Measurements from ENCODE around the gene PLA2G4F. TPM values are rescaled to one million over a fixed set of nuclear protein-coding genes. Genes with fewer than 3 reads are reported as not detected.

Gene PLA2G4F, protein sequence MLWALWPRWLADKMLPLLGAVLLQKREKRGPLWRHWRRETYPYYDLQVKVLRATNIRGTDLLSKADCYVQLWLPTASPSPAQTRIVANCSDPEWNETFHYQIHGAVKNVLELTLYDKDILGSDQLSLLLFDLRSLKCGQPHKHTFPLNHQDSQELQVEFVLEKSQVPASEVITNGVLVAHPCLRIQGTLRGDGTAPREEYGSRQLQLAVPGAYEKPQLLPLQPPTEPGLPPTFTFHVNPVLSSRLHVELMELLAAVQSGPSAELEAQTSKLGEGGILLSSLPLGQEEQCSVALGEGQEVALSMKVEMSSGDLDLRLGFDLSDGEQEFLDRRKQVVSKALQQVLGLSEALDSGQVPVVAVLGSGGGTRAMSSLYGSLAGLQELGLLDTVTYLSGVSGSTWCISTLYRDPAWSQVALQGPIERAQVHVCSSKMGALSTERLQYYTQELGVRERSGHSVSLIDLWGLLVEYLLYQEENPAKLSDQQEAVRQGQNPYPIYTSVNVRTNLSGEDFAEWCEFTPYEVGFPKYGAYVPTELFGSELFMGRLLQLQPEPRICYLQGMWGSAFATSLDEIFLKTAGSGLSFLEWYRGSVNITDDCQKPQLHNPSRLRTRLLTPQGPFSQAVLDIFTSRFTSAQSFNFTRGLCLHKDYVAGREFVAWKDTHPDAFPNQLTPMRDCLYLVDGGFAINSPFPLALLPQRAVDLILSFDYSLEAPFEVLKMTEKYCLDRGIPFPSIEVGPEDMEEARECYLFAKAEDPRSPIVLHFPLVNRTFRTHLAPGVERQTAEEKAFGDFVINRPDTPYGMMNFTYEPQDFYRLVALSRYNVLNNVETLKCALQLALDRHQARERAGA
- not detected in 2 replicates for total RNA-seq

DNA sequence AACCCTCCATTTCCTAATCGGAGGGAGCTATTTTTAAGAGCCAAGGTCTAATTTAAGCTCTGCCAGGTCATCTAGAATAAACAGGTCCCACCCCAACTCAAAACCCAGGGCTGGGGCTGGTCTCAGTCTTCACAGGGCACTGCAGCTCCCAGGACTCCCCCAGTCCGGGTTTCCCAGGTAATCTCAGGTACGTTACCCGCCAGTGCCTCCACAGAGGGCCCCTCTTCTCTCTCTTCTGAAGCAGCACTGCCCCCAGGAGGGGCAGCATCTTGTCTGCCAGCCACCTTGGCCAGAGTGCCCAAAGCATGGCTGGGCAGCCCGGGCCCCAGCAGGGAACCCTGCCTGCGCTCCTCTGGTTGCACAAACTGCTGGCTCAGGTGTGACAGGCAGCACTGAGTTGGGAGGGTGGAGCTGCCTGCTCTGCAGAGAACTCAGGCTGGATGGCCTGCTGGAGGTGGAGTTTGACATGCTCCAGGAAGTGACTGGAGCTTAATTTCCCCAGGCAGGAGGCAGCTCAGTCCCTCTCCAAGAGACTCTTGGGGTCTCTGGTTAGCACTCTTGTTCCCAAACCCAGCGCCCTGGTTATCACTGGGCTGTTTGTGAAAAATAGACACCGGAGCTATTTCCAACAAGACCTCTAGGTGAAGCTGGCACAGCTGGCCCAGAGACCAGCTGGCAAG is at the start of gene PLA2G4F:
Gene PLA2G4F (minus strand): TSS at position 394 of the 680 bp plus-strand sequence. CDS start 87 bp downstream, at position 307.
- Mint-ChIP-seq H3K27ac (no peak within 1 kb of the TSS), H3K4me1 (no peaks in the 10 kb centered on the region), H3K27me3 (no peaks in the 10 kb centered on the region), H3K4me3 (no peak within 1 kb of the TSS), H3K36me3 (ENCODE audit: low read depth) (peaks cover 29% of the 10 kb centered on the region), H3K9me3 (no peaks in the 10 kb centered on the region)
- no peak for ATAC-seq (ENCODE audit: low read depth)
- ChIA-PET POLR2A (no interaction called here), CTCF (no interaction called here)
- TF ChIP-seq, protein P1, sequence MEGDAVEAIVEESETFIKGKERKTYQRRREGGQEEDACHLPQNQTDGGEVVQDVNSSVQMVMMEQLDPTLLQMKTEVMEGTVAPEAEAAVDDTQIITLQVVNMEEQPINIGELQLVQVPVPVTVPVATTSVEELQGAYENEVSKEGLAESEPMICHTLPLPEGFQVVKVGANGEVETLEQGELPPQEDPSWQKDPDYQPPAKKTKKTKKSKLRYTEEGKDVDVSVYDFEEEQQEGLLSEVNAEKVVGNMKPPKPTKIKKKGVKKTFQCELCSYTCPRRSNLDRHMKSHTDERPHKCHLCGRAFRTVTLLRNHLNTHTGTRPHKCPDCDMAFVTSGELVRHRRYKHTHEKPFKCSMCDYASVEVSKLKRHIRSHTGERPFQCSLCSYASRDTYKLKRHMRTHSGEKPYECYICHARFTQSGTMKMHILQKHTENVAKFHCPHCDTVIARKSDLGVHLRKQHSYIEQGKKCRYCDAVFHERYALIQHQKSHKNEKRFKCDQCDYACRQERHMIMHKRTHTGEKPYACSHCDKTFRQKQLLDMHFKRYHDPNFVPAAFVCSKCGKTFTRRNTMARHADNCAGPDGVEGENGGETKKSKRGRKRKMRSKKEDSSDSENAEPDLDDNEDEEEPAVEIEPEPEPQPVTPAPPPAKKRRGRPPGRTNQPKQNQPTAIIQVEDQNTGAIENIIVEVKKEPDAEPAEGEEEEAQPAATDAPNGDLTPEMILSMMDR (IDR thresholded peaks at IDR 0.05), result no peak
- no peak for DNase-seq
- intact Hi-C loops (cut with micrococcal nuclease), result no loop called here

DNA sequence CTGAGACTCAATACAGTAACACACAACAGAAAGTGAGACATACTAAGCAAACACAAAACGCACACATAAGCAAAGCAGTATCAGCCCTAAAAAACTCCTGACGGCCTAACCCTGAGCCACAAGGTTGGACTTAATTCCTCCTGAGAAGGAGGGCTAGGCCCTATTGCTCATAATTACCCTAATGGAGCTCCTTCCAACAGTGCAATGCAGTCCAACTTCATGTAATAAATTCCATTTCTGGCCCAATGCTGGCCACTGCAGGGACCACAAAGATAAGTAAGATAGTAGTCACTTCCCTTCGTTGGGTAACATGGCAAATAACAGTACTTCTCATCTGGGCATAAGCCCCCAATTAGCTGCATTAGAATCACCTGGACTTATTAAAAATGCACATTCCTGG is 47.5 kb upstream of the PLA2G4F start:
- H3K9me3 Mint-ChIP-seq, result no peaks in the 10 kb centered on the region
- intact Hi-C loops (cut with micrococcal nuclease), result no loop called here

DNA sequence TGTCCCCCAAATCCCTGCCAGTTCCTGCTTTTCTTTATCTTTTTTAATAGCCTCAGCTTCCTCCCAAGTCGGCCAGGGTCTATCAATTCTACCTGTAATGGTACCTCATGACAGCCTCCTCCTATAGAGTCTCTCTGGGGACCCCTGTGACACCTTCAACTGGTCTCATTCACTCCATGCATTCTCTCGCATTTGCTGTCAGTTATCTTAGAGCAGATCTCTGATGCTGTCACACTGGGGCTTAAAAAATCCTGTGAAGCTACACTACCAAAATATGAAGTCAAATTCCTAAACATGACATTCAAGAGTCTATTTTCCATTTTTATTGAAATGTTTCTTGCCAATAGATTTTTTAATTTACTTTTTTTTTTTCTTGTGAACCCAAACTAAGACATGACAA is 46.2 kb upstream of the PLA2G4F start:
- Mint-ChIP-seq H3K4me1 (peaks cover 33% of the 10 kb centered on the region), H3K27ac (no peak overlapping the region)

More for the DNA sequence above, 47.5 kb upstream of the PLA2G4F start:
- DNase-seq (no peak), ATAC-seq (ENCODE audit: low read depth) (no peak)
- no peaks in the 10 kb centered on the region for H3K27me3 Mint-ChIP-seq
- ChIA-PET POLR2A (no interaction called here), CTCF (no interaction called here)
- no peak overlapping the region for H3K4me3 Mint-ChIP-seq
- H3K4me1 Mint-ChIP-seq, result peaks cover 38% of the 10 kb centered on the region
- TF ChIP-seq, protein P1 (IDR thresholded peaks at IDR 0.05), result no peak
- peaks cover 39% of the 10 kb centered on the region for H3K36me3 Mint-ChIP-seq (ENCODE audit: low read depth)
- H3K27ac Mint-ChIP-seq, result no peak overlapping the region

DNA sequence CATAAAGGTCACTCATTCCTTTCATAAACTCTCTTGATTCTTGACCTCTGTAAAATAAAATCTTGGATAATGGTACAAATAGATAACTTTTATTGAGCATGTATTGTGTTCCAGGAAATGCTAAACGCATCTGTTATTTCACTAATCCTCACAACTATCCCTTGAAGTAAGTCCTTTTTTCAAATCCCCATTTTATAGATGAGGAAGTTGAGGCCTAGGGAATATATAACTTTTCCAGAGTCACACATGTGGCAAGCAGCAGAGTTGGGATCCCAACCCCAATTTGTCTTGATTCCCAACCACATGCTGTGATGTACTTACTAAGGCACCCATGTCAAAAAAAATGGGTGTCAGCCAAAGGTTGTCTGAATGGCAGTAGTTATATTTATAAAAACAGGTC is 45.4 kb upstream of the PLA2G4F start:
- Mint-ChIP-seq H3K27me3 (no peaks in the 10 kb centered on the region), H3K4me3 (no peak overlapping the region), H3K27ac (no peak overlapping the region), H3K4me1 (peaks cover 24% of the 10 kb centered on the region), H3K36me3 (ENCODE audit: low read depth) (peaks cover 51% of the 10 kb centered on the region), H3K9me3 (no peaks in the 10 kb centered on the region)
- DNase-seq, result no peak
- POLR2A ChIA-PET, result no interaction called here
- CTCF ChIA-PET, result no interaction called here
- TF ChIP-seq, protein P1 (IDR thresholded peaks at IDR 0.05), result no peak
- ATAC-seq (ENCODE audit: low read depth), result no peak
- intact Hi-C loops (cut with micrococcal nuclease), result no loop called here

More for the DNA sequence above, 46.2 kb upstream of the PLA2G4F start:
- ATAC-seq (ENCODE audit: low read depth) (no peak), DNase-seq (no peak)
- intact Hi-C loops (cut with micrococcal nuclease), result no loop called here
- H3K9me3 Mint-ChIP-seq, result no peaks in the 10 kb centered on the region
- TF ChIP-seq, protein P1 (IDR thresholded peaks at IDR 0.05), result no peak
- POLR2A ChIA-PET, result interaction anchor here (0.7 kb wide), 1 partner anchor 662 kb away, joined by 4 read pairs; no protein-coding TSS in a partner anchor
- H3K36me3 Mint-ChIP-seq (ENCODE audit: low read depth), result peaks cover 46% of the 10 kb centered on the region
- H3K4me3 Mint-ChIP-seq, result no peak overlapping the region
- CTCF ChIA-PET, result no interaction called here
- no peaks in the 10 kb centered on the region for H3K27me3 Mint-ChIP-seq

Measured in activated B cell treated with CpG ODN at 0.5 μM for 24 hours (primary cell).